Upper lobe of left lung (tissue), 6 donors: ENCODE results near the gene AOC2. TPM values are rescaled to one million over a fixed set of nuclear protein-coding genes. Genes with fewer than 3 reads are reported as not detected.

Experiments used
- ATAC-seq, 2 donors: fragments of 200-7000 bp; cut with Tn5 transposase; one replicate each; pipeline ENCODE4 v1.9.1; 2022; ENCODE audit warnings: mild to moderate bottlenecking in 2 of 2, moderate library complexity in 2 of 2; ENCODE audit not compliant: low FRiP score in 2 of 2
- DNase-seq, 2 donors: peaks; one replicate each; pipeline ENCODE4 v3.0.0-alpha.2; 2019 to 2020
- H3K27ac ChIP-seq, 4 donors: fragments of 200-600 bp; sonication (generic); one replicate each; pipeline ENCODE4 v1.5.1; 2016 to 2019
- H3K27me3 ChIP-seq, 4 donors: fragments of 200-600 bp; sonication (generic); one replicate each; pipeline ENCODE4 v1.5.1; 2017 to 2019
- H3K36me3 ChIP-seq, 4 donors: fragments of 200-600 bp; sonication (generic); one replicate each; pipeline ENCODE4 v1.5.1; 2016 to 2019
- H3K4me1 ChIP-seq, 4 donors: fragments of 200-600 bp; sonication (generic); one replicate each; pipeline ENCODE4 v1.5.1; 2018 to 2019
- H3K4me3 ChIP-seq, 4 donors: fragments of 200-600 bp; sonication (generic); one replicate each; pipeline ENCODE4 v1.5.1; 2017 to 2019; ENCODE audit warnings: mild to moderate bottlenecking in 2 of 4, moderate library complexity in 1 of 4
- H3K9me3 ChIP-seq, 4 donors: fragments of 200-600 bp; sonication (generic); one replicate each; pipeline ENCODE4 v1.5.1; 2018 to 2019
- EP300 ChIP-seq, 4 donors: sonication (generic); formaldehyde crosslinking; IDR thresholded peaks; one replicate each; pipeline ENCODE4 v1.5.1; 2017; ENCODE audit warnings: antibody characterized with exemption in 4 of 4, control low read depth in 2 of 4
- POLR2A ChIP-seq, 4 donors: fragments of 450-650 bp; IDR thresholded peaks; one replicate each; pipeline ENCODE4 v1.5.1; 2016 to 2017; ENCODE audit warnings: antibody characterized with exemption in 4 of 4, mild to moderate bottlenecking in 2 of 4
- POLR2AphosphoS5 ChIP-seq, 2 donors: sonication (generic); formaldehyde crosslinking; IDR thresholded peaks; one replicate each; pipeline ENCODE4 v1.5.1; 2017; ENCODE audit warnings: antibody characterized with exemption in 2 of 2
- WGBS, 2 donors: methylation state at CpG; one replicate each; pipeline ENCODE4 v1.1.5; 2017 to 2018; 5-methylcytosine and 5-hydroxymethylcytosine counted together
- total RNA-seq, 6 donors: library from RNA; depleted of rRNA in 4 of 6; stranded (reverse); fragments of >200 nt in 4 of 6; gene quantifications; one replicate each; pipeline versions ENCODE4 v1.1.0 to v1.2.1, GENCODE V29; 2016 to 2021
- TF ChIP-seq, protein P1 (sequence below), 6 experiments: fragments of 450-650 bp in 4 of 6; fragments of 200-600 bp in 2 of 6; sonication (generic) in 2 of 6; IDR thresholded peaks; one replicate each; pipeline ENCODE4 v1.5.1; 2016 to 2019; ENCODE audit warnings: antibody characterized with exemption in 6 of 6
- donor health status: DM: no; HTN: no; CAD: no; lungs with moderate emphysema.
- donor health status: DM: no; HTN: yes; CAD: no; lungs with severe emphysema.

The AOC2 gene
- total RNA-seq, 6 donors from 2014 or later, result 1.5 to 5.2 (median 2.9) TPM

DNA sequence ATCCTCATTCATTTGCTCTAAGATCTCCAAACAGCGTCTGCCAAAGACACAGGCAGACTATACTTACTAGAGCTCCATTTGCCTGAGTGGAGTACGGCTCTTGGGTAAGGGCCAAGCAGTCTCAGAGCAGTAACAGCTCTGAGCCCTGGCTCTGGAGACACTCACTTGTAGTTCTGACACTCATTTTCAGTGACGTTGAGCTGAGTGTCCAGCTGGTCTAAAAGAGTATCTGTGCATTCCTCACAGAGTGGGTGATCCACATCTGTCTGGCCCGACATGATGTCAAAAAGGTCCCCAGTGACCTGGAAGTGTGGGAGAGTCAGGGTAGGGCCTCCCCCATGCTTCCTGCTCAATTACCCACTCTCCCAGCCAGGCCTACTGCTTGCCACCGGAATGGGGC lies 26.0 kb upstream of the AOC2 start:
- Histone ChIP-seq H3K36me3 (peaks cover 34 to 87% (median 72%) of the 10 kb centered on the region in 4 donors), H3K27me3 (no peaks in the 10 kb centered on the region), H3K9me3 (no peaks in the 10 kb centered on the region), H3K4me3 (no peak overlapping the region), H3K4me1 (peaks cover 8 to 27% (median 15%) of the 10 kb centered on the region in 4 donors), H3K27ac (no peak overlapping the region)
- no peak for TF ChIP-seq POLR2A (IDR thresholded peaks at IDR 0.05)
- no peak for TF ChIP-seq POLR2AphosphoS5 (IDR thresholded peaks at IDR 0.05)
- no peak for TF ChIP-seq EP300 (IDR thresholded peaks at IDR 0.05)
- TF ChIP-seq, protein P1, sequence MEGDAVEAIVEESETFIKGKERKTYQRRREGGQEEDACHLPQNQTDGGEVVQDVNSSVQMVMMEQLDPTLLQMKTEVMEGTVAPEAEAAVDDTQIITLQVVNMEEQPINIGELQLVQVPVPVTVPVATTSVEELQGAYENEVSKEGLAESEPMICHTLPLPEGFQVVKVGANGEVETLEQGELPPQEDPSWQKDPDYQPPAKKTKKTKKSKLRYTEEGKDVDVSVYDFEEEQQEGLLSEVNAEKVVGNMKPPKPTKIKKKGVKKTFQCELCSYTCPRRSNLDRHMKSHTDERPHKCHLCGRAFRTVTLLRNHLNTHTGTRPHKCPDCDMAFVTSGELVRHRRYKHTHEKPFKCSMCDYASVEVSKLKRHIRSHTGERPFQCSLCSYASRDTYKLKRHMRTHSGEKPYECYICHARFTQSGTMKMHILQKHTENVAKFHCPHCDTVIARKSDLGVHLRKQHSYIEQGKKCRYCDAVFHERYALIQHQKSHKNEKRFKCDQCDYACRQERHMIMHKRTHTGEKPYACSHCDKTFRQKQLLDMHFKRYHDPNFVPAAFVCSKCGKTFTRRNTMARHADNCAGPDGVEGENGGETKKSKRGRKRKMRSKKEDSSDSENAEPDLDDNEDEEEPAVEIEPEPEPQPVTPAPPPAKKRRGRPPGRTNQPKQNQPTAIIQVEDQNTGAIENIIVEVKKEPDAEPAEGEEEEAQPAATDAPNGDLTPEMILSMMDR (IDR thresholded peaks at IDR 0.05), result no peak
- DNase-seq (no peak), ATAC-seq (peak in 1 of 2 donors; percentile 17)
- 88 to 96% methylated on average over 5 of the region's 5 CpGs for WGBS, 2 donors

DNA sequence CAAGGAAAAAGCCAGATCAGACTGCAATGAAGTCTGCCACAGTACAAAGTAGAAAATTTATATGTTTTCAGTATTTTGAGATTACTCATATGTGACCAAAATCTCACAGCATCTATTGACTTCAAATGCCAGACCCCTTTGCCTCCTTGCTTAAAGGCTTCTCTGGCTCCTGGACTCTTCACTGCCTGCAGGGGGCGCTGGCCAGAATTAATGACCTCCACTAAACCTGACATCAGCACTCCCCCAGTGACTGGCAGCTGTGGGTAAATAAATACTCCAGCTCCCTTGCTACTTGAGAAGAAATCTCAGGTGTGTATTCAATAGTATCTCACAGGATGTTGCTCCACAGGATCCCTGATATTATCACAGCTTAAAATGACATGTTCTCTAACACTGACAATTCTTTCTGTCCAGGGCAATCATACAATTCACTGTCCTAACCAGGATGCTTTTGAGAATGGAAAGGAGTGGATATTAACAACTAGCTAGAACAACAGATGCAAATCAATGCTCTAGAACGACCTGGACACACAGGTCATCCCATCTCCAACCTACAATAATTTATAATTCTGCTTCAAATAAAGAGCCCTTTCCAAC lies 24.3 kb upstream of the AOC2 start:
- Histone ChIP-seq H3K36me3 (peaks cover 28 to 70% (median 59%) of the 10 kb centered on the region in 4 donors), H3K27ac (no peak overlapping the region), H3K9me3 (no peaks in the 10 kb centered on the region), H3K27me3 (no peaks in the 10 kb centered on the region), H3K4me1 (peaks cover 15 to 36% (median 21%) of the 10 kb centered on the region in 4 donors), H3K4me3 (no peak overlapping the region)
- 45% methylated on average over 2 of the region's 2 CpGs for WGBS, 2 donors
- TF ChIP-seq POLR2AphosphoS5 (IDR thresholded peaks at IDR 0.05), result no peak
- TF ChIP-seq, protein P1 (IDR thresholded peaks at IDR 0.05), result peak in 5 of 6 experiments; percentile 29 to 56 (median 41)
- no peak for ATAC-seq
- DNase-seq, result peak in 1 of 2 donors; percentile 71

DNA sequence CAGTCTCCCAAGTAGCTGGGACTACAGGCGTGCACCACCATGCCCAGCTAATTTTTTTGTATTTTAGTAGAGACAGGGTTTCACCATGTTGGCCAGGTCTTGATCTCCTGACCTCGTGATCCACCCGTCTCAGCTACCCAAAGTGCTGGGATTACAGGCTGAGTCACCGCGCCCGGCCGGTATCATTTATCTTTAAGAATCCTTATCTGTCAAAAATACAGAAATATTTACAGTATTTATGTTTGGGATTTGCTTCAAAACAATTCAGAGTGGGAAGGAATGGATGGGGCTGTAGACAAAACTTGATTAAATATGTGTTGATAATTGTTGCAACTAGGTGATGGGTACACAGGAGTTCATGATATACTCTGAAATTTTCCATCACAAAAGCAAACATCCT lies 23.2 kb upstream of the AOC2 start:
- TF ChIP-seq, protein P1 (IDR thresholded peaks at IDR 0.05), result no peak
- no peak for TF ChIP-seq POLR2A (IDR thresholded peaks at IDR 0.05)
- no peak for TF ChIP-seq EP300 (IDR thresholded peaks at IDR 0.05)
- TF ChIP-seq POLR2AphosphoS5 (IDR thresholded peaks at IDR 0.05), result no peak
- 88 to 89% methylated on average over 7 of the region's 7 CpGs for WGBS, 2 donors
- no peak overlapping the region for H3K27ac ChIP-seq
- peaks cover 21 to 59% (median 49%) of the 10 kb centered on the region in 4 donors for H3K36me3 ChIP-seq
- DNase-seq (no peak), ATAC-seq (no peak)
- H3K9me3 ChIP-seq, result no peaks in the 10 kb centered on the region
- peaks cover 15 to 27% (median 18%) of the 10 kb centered on the region in 4 donors for H3K4me1 ChIP-seq
- H3K4me3 ChIP-seq, result no peak overlapping the region
- no peaks in the 10 kb centered on the region for H3K27me3 ChIP-seq

DNA sequence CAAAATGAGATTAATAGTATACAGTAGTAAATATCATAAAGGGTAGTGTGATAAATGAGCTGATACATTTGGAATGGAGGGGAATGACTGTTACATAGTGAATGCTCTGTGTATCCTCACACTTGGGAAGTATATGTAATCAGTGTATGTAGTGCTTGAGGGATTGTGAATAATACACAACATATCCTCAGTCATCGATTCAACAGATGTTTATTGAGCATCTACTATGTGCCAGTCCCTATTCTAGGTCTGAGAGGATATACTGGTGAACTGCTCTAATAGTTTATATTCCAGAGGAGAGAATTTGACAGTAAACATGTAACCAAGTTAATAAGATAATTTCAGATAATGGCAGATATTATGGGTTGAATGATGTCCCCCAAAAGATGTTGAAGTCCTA lies 16.9 kb upstream of the AOC2 start:
- Histone ChIP-seq H3K27ac (no peak overlapping the region), H3K36me3 (no peaks in the 10 kb centered on the region), H3K4me3 (no peak overlapping the region), H3K4me1 (peaks cover 18 to 22% (median 19%) of the 10 kb centered on the region in 4 donors), H3K27me3 (no peaks in the 10 kb centered on the region), H3K9me3 (no peaks in the 10 kb centered on the region)
- TF ChIP-seq EP300 (IDR thresholded peaks at IDR 0.05) (no peak), POLR2A (IDR thresholded peaks at IDR 0.05) (no peak), POLR2AphosphoS5 (IDR thresholded peaks at IDR 0.05) (no peak)
- TF ChIP-seq, protein P1 (IDR thresholded peaks at IDR 0.05), result no peak
- 88 to 96% methylated on average over 1 of the region's 1 CpG for WGBS, 2 donors
- no peak for ATAC-seq
- DNase-seq, result no peak

DNA sequence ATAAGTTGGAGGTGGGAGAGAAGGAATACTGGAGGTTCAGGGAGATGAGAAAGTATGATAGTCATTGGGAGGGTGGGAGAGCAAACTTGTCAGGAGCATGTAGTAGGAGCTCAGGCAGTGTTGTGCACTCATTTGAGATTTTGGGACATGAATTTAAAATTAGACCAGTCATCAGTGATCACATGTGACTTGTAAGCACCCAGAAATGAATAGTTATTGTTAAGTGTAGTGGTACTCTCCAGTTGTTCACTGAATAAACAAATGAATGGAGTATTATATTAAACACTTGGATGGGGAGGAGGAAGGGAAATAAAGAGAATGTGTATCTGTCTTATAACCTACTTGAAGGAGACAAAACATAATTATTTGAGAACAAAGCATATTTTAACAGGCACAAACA lies 13.4 kb upstream of the AOC2 start:
- no peaks in the 10 kb centered on the region for H3K9me3 ChIP-seq
- no peak for DNase-seq
- H3K27me3 ChIP-seq, result no peaks in the 10 kb centered on the region
- ATAC-seq, result no peak
- H3K27ac ChIP-seq, result no peak overlapping the region
- no peak overlapping the region for H3K4me3 ChIP-seq
- TF ChIP-seq EP300 (IDR thresholded peaks at IDR 0.05), result no peak
- TF ChIP-seq, protein P1 (IDR thresholded peaks at IDR 0.05), result no peak
- TF ChIP-seq POLR2A (IDR thresholded peaks at IDR 0.05), result no peak
- no peak for TF ChIP-seq POLR2AphosphoS5 (IDR thresholded peaks at IDR 0.05)
- H3K36me3 ChIP-seq, result peaks cover 4 to 12% (median 6%) of the 10 kb centered on the region in 4 donors
- H3K4me1 ChIP-seq, result peaks cover 19 to 32% (median 23%) of the 10 kb centered on the region in 4 donors
